Chondrocyte (in vitro differentiated cells): ENCODE measurements around the gene CABP2. TPM values are rescaled to one million over a fixed set of nuclear protein-coding genes. Genes with fewer than 3 reads are reported as not detected.
"Not testable (repeated sequence)": the region's sequence is repeated elsewhere in the genome, so short reads cannot be mapped to it uniquely, and the experiment has no call there.

Experiments
- DNase-seq: peaks from one replicate; pipeline ENCODE4 v3.0.0; 2021; ENCODE audit warnings: mixed read lengths, low spot score
- H3K27ac Mint-ChIP-seq: one replicate; pipeline ENCODE4 v1.8.0; 2021; ENCODE audit warnings: mild to moderate bottlenecking, moderate library complexity, mixed read lengths; ENCODE audit not compliant: unreplicated experiment
- H3K27me3 Mint-ChIP-seq: 2 replicates; pipeline ENCODE4 v1.8.0; 2021; ENCODE audit warnings: low read depth, mixed read lengths
- H3K36me3 Mint-ChIP-seq: 2 replicates; pipeline ENCODE4 v1.8.0; 2021; ENCODE audit warnings: low read depth, mixed read lengths
- H3K4me1 Mint-ChIP-seq: 2 replicates; pipeline ENCODE4 v1.8.0; 2021; ENCODE audit warnings: low read depth, mild to moderate bottlenecking, mixed read lengths
- H3K4me3 Mint-ChIP-seq: one replicate; pipeline ENCODE4 v1.8.0; 2021; ENCODE audit warnings: mild to moderate bottlenecking, moderate library complexity, mixed read lengths; ENCODE audit not compliant: unreplicated experiment
- H3K9me3 Mint-ChIP-seq: 2 replicates; pipeline ENCODE4 v1.8.0; 2021; ENCODE audit warnings: low read depth, mixed read lengths
- total RNA-seq: library from RNA; stranded (reverse); gene quantifications from 3 replicates; pipeline ENCODE4 v1.2.1, GENCODE V29; 2021
- TF ChIP-seq, protein P1 (sequence below): fragments of 200-600 bp; sonication (generic); IDR thresholded peaks from 2 replicates; pipeline ENCODE4 v1.5.0; 2021; ENCODE audit warnings: antibody characterized with exemption, mild to moderate bottlenecking, moderate library complexity

CABP2 gene
- total RNA-seq, 1 donor from 2014 or later, result not detected

GRCh38 chr11:67483831-67484665 is 39.2 kb downstream of the CABP2 start:
- Mint-ChIP-seq H3K27me3 (no peaks in the 10 kb centered on the region), H3K36me3 (peaks cover 3% of the 10 kb centered on the region), H3K9me3 (no peaks in the 10 kb centered on the region), H3K27ac (no peak overlapping the region), H3K4me1 (peaks cover 37% of the 10 kb centered on the region), H3K4me3 (peak overlapping the region; percentile 83)
- TF ChIP-seq, protein P1, sequence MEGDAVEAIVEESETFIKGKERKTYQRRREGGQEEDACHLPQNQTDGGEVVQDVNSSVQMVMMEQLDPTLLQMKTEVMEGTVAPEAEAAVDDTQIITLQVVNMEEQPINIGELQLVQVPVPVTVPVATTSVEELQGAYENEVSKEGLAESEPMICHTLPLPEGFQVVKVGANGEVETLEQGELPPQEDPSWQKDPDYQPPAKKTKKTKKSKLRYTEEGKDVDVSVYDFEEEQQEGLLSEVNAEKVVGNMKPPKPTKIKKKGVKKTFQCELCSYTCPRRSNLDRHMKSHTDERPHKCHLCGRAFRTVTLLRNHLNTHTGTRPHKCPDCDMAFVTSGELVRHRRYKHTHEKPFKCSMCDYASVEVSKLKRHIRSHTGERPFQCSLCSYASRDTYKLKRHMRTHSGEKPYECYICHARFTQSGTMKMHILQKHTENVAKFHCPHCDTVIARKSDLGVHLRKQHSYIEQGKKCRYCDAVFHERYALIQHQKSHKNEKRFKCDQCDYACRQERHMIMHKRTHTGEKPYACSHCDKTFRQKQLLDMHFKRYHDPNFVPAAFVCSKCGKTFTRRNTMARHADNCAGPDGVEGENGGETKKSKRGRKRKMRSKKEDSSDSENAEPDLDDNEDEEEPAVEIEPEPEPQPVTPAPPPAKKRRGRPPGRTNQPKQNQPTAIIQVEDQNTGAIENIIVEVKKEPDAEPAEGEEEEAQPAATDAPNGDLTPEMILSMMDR, result no peak
- DNase-seq, result no peak

DNA sequence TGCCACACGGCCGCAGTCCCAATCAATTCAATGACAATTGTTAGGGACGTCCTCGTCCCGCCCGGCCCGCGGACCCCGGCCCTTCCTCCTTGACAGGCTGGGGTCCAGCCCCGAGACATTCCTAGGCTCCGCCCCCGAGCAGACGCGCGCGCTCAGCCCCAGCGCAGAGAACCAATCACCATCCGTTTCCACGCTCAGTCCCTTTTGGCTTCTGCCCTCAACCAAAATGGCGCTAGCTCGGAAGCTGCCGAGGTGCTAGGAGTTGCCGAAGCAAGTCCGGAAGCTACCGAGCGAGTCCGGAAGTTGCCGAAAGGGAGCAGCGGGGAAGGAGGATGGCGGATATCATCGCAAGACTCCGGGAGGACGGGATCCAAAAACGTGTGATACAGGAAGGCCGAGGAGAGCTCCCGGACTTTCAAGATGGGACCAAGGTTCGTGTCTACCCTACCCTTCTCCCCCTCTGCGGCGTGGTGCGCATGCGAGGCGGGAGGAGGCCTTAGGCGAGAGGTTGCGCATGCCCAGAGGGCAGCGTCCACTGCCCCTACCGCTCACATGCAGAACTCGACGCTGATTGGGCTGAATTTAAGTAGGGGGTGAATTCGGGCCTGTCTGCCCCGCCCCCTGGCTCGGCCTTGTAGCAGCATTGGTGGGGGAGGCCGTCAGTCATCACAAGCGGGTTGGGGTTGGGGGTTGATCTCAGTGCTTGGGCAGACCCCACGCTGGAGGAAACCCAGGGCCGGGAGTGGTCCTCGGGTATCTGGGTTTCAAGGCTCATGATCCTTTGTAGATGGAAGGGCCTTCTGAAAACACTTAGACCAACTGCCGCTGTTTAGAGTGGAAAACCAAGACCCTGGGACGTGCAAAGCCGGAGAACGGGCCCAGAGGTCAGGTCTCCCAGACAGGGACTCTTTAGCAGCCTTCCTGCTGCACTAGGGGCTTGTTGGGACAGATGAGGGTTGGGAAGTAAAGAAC is 40.1 kb downstream of the CABP2 start, which contains the start of gene AIP:
Gene AIP (plus strand): TSS at position 200 of the 972 bp plus-strand sequence. CDS start 133 bp downstream, at position 333.
- Mint-ChIP-seq H3K9me3 (no peaks in the 10 kb centered on the region), H3K27me3 (no peaks in the 10 kb centered on the region), H3K4me1 (peaks cover 37% of the 10 kb centered on the region), H3K36me3 (peaks cover 3% of the 10 kb centered on the region), H3K4me3 (peak within 1 kb of the TSS; percentile 83), H3K27ac (peak within 1 kb of the TSS; percentile 98)
- peak; percentile 98 for DNase-seq
- TF ChIP-seq, protein P1, result peak; percentile 47

DNA sequence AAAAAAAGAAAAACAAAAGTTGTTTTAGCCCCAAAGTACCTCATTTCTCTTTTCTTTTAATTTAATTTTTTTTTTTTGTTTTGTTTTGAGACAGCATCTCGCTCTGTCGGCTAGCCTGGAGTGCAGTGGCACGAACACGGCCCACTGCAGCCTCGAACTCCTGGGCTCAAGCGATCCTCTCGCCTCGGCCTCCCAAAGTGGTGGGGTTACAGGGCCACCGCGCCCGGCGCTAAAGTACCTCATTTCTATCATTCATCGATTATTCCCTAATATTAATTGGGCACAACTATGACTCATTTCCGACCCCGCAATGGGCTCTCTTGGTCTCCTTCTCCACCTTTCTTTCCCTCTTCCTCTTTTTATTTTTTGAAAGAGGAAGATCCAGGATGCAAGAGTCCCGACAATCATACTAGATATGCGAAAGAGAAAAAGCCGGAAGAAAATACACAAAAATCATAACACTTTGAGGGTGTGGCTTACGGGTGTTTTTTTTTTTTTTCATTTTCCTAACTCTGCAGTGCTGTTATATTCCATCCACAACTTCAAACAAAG is 40.9 kb downstream of the CABP2 start:
- DNase-seq, result no peak
- TF ChIP-seq, protein P1, result no peak
- H3K9me3 Mint-ChIP-seq, result no peaks in the 10 kb centered on the region
- H3K4me1 Mint-ChIP-seq, result peaks cover 37% of the 10 kb centered on the region
- H3K27ac Mint-ChIP-seq, result peak overlapping the region; percentile 98
- H3K4me3 Mint-ChIP-seq, result peak overlapping the region; percentile 83
- H3K36me3 Mint-ChIP-seq, result no peaks in the 10 kb centered on the region
- no peaks in the 10 kb centered on the region for H3K27me3 Mint-ChIP-seq

DNA sequence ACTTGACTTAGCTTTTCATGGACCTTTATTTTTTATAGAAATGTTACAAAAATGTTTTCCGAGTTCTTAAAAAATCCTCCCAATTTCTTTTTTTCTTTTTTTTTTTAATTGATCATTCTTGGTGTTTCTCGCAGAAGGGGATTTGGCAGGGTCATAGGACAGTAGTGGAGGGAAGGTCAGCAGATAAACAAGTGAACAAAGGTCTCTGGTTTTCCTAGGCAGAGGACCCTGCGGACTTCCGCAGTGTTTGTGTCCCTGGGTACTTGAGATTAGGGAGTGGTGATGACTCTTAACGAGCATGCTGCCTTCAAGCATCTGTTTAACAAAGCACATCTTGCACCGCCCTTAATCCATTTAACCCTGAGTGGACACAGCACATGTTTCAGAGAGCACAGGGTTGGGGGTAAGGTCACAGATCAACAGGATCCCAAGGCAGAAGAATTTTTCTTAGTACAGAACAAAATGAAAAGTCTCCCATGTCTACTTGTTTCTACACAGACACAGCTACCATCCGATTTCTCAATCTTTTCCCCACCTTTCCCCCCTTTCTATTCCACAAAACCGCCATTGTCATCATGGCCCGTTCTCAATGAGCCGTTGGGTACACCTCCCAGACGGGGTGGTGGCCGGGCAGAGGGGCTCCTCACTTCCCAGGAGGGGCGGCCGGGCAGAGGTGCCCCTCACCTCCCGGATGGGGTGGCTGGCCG is 45.7 kb downstream of the CABP2 start:
- not testable (repeated sequence) for H3K36me3 Mint-ChIP-seq, H3K27me3 Mint-ChIP-seq, H3K4me3 Mint-ChIP-seq

GRCh38 chr11:67476692-67477091 is 46.6 kb downstream of the CABP2 start:
- H3K36me3 Mint-ChIP-seq, DNase-seq, H3K9me3 Mint-ChIP-seq, H3K4me1 Mint-ChIP-seq, H3K4me3 Mint-ChIP-seq, H3K27ac Mint-ChIP-seq, H3K27me3 Mint-ChIP-seq: not testable (repeated sequence)

More for the DNA sequence above, 45.7 kb downstream of the CABP2 start:
- not testable (repeated sequence) for H3K4me1 Mint-ChIP-seq, H3K27ac Mint-ChIP-seq, DNase-seq, H3K9me3 Mint-ChIP-seq
